Neuronal stem cell (in vitro differentiated cells): ENCODE measurements around the gene CAMKK2.
A peak's percentile ranks its signal among the peaks of the same experiment; 100 is the strongest.

Experiments
- DNase-seq: peaks from one replicate; pipeline ENCODE4 v3.0.0-alpha.2; 2013; ENCODE audit warnings: low spot score
- H2AFZ ChIP-seq: one replicate; pipeline ENCODE4 v1.6.1; 2013; ENCODE audit warnings: mild to moderate bottlenecking, low read length, inconsistent platforms
- H2AK5ac ChIP-seq: 2 replicates; pipeline ENCODE4 v1.6.1; 2013; ENCODE audit warnings: low read depth, mild to moderate bottlenecking, inconsistent platforms, low read length, moderate library complexity, mixed read lengths
- H2BK120ac ChIP-seq: 2 replicates; pipeline ENCODE4 v1.6.1; 2013; ENCODE audit warnings: low read depth, mild to moderate bottlenecking, inconsistent platforms, low read length, moderate library complexity, mixed read lengths
- H2BK12ac ChIP-seq: one replicate; pipeline ENCODE4 v1.6.1; 2013; ENCODE audit warnings: low read length, inconsistent platforms
- H2BK15ac ChIP-seq: 2 replicates; pipeline ENCODE4 v1.6.1; 2013; ENCODE audit warnings: mild to moderate bottlenecking, low read length, inconsistent platforms, mixed read lengths
- H2BK5ac ChIP-seq: one replicate; pipeline ENCODE4 v1.6.1; 2013; ENCODE audit warnings: inconsistent platforms, mild to moderate bottlenecking, low read length, moderate library complexity
- H3K14ac ChIP-seq: one replicate; pipeline ENCODE4 v1.6.1; 2013; ENCODE audit warnings: low read length, inconsistent platforms
- H3K18ac ChIP-seq: 2 replicates; pipeline ENCODE4 v1.6.1; 2013; ENCODE audit warnings: low read length, inconsistent platforms
- H3K23ac ChIP-seq: 2 replicates; pipeline ENCODE4 v1.6.1; 2013; ENCODE audit warnings: low read depth, mild to moderate bottlenecking, mixed read lengths, low read length, inconsistent platforms; ENCODE audit not compliant: poor library complexity
- H3K27ac ChIP-seq: replicated peaks from 3 replicates; pipeline ENCODE4 v1.5.1; 2013; ENCODE audit warnings: low read length, inconsistent platforms
- H3K27me3 ChIP-seq, 3 experiments: 2 replicates each; pipeline ENCODE4 v1.6.1; 2013; ENCODE audit warnings: low read length in 3 of 3, mild to moderate bottlenecking in 2 of 3, inconsistent platforms in 1 of 3, low read depth in 1 of 3, mixed read lengths in 1 of 3, moderate library complexity in 1 of 3; ENCODE audit not compliant: control insufficient read depth in 3 of 3, insufficient read depth in 3 of 3
- H3K36me3 ChIP-seq, 2 donors: replicated peaks in 1 of 2; 2 replicates each; pipeline ENCODE4 v1.6.1; 2013; ENCODE audit warnings: low read length in 2 of 2; ENCODE audit not compliant: control insufficient read depth in 2 of 2, insufficient read depth in 2 of 2
- H3K4ac ChIP-seq: 2 replicates; pipeline ENCODE4 v1.6.1; 2013; ENCODE audit warnings: inconsistent platforms, mild to moderate bottlenecking, low read length, moderate library complexity
- H3K4me1 ChIP-seq, 2 donors: 1 replicate in 1 of 2; 2 replicates in 1 of 2; pipeline ENCODE4 v1.6.1; 2013; ENCODE audit warnings: low read length in 2 of 2, low read depth in 1 of 2; ENCODE audit not compliant: control insufficient read depth in 2 of 2, insufficient read depth in 1 of 2
- H3K4me2 ChIP-seq: one replicate; pipeline ENCODE4 v1.6.1; 2013; ENCODE audit warnings: mild to moderate bottlenecking, low read length, inconsistent platforms; ENCODE audit not compliant: insufficient read depth, poor library complexity, severe bottlenecking
- H3K4me3 ChIP-seq, 2 donors: 2 replicates each; pipeline ENCODE4 v1.5.1; 2013; ENCODE audit warnings: low read length in 2 of 2, mild to moderate bottlenecking in 2 of 2, inconsistent platforms in 1 of 2, moderate library complexity in 1 of 2
- H3K79me1 ChIP-seq: one replicate; pipeline ENCODE4 v1.6.1; 2013; ENCODE audit warnings: low read depth, mild to moderate bottlenecking, inconsistent platforms, low read length, moderate library complexity
- H3K9ac ChIP-seq: one replicate; pipeline ENCODE4 v1.6.1; 2013; ENCODE audit warnings: mild to moderate bottlenecking, low read depth, low read length, inconsistent platforms; ENCODE audit not compliant: poor library complexity
- H3K9me3 ChIP-seq, 2 donors: replicated peaks in 1 of 2; 2 replicates each; pipeline versions ENCODE3 to v1.6.1; 2013; ENCODE audit warnings: low read length in 2 of 2, mild to moderate bottlenecking in 2 of 2, inconsistent platforms in 1 of 2, low read depth in 1 of 2, mixed read lengths in 1 of 2, moderate library complexity in 1 of 2; ENCODE audit not compliant: control insufficient read depth in 2 of 2, insufficient read depth in 1 of 2
- H4K8ac ChIP-seq: one replicate; pipeline ENCODE4 v1.6.1; 2013; ENCODE audit warnings: low read depth, mild to moderate bottlenecking, inconsistent platforms, low read length, moderate library complexity
- H4K91ac ChIP-seq: one replicate; pipeline ENCODE4 v1.6.1; 2013; ENCODE audit warnings: low read length, low read depth, mild to moderate bottlenecking, inconsistent platforms; ENCODE audit not compliant: poor library complexity
- WGBS, 2 donors: extraction: QIAGEN DNeasy Blood & Tissue Kit; methylation state at CpG; one replicate each; pipeline ENCODE4 v1.1.7; 2013; ENCODE audit warnings: missing lambda C conversion rate in 2 of 2, mixed read lengths in 1 of 2; ENCODE audit not compliant: insufficient read length in 2 of 2, insufficient replicate concordance in 1 of 2; ENCODE audit errors: extremely low coverage in 2 of 2; 5-methylcytosine and 5-hydroxymethylcytosine counted together

Gene CAMKK2

DNA sequence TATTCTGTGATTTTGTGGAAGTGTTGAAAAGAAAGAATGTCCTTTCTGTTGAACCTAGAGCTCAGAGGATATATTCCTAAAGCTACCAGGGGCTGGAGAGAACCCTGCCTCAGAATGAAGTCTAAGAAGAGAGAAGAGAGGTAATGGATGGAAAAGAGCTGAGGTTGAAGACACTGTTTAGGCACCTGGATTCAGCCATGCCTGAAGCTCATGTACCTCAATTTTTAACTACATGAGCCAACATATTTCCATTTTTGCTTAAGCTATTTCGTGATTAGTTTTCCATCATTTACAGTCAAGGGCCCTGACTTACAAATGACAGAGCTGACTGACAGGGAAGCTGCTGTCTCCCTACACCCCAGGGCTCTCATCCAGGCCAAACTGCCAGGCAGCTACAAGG lies 10.7 kb downstream of the CAMKK2 start:
- Histone ChIP-seq H4K8ac (no peak overlapping the region), H3K18ac (no peak overlapping the region), H2AK5ac (no peak overlapping the region), H2BK120ac (no peak overlapping the region), H4K91ac (no peak overlapping the region), H3K4me1 (peaks cover 0 to 4% of the 10 kb centered on the region in 2 donors), H3K9me3 (no peaks in the 10 kb centered on the region), H2BK15ac (no peak overlapping the region), H2BK5ac (no peak overlapping the region), H3K4me2 (no peak overlapping the region), H3K36me3 (peaks cover 5 to 12% of the 10 kb centered on the region in 2 donors), H2BK12ac (no peak overlapping the region), H3K23ac (no peak overlapping the region), H3K4ac (no peak overlapping the region), H2AFZ (no peak overlapping the region), H3K27me3 (no peaks in the 10 kb centered on the region), H3K79me1 (no peaks in the 10 kb centered on the region), H3K4me3 (no peak overlapping the region), H3K14ac (no peak overlapping the region), H3K9ac (no peak overlapping the region), H3K27ac (no peak overlapping the region)
- WGBS, 2 donors = no CpG with 5 or more reads among the region's 1 CpG
- DNase-seq = no peak

- no peak for DNase-seq
- H3K27ac ChIP-seq = no peak overlapping the region
Observed at GRCh38 chr12:121284551-121285390, 11.7 kb downstream of the CAMKK2 start.

GRCh38 chr12:121283841-121284240 lies 12.7 kb downstream of the CAMKK2 start:
- H3K79me1 ChIP-seq = no peaks in the 10 kb centered on the region
- no peak overlapping the region for H3K9ac ChIP-seq
- peaks cover 0 to 4% of the 10 kb centered on the region in 2 donors for H3K4me1 ChIP-seq
- H2BK120ac ChIP-seq = no peak overlapping the region
- peak overlapping the region; percentile 5 for H3K18ac ChIP-seq
- no peak overlapping the region for H3K27ac ChIP-seq
- no peak overlapping the region for H3K14ac ChIP-seq
- no peak overlapping the region for H2BK15ac ChIP-seq
- no peak overlapping the region for H3K23ac ChIP-seq
- H2AK5ac ChIP-seq = no peak overlapping the region
- no peak overlapping the region for H2BK5ac ChIP-seq
- H4K91ac ChIP-seq = no peak overlapping the region
- H4K8ac ChIP-seq = no peak overlapping the region
- H3K27me3 ChIP-seq = no peaks in the 10 kb centered on the region
- H3K4ac ChIP-seq = no peak overlapping the region
- peaks cover 5 to 9% of the 10 kb centered on the region in 2 donors for H3K36me3 ChIP-seq
- no peak for DNase-seq
- no peaks in the 10 kb centered on the region for H3K9me3 ChIP-seq
- no peak overlapping the region for H2BK12ac ChIP-seq
- WGBS, 2 donors = no CpG with 5 or more reads among the region's 6 CpGs
- H2AFZ ChIP-seq = no peak overlapping the region
- H3K4me3 ChIP-seq = peak overlapping the region in 1 of 2 donors; percentile 35
- no peak overlapping the region for H3K4me2 ChIP-seq

More at GRCh38 chr12:121284551-121285390, 11.7 kb downstream of the CAMKK2 start:
- H2BK5ac ChIP-seq = no peak overlapping the region
- no CpG with 5 or more reads among the region's 14 CpGs for WGBS, 2 donors
- no peaks in the 10 kb centered on the region for H3K9me3 ChIP-seq
- no peak overlapping the region for H3K4me3 ChIP-seq
- H3K4me2 ChIP-seq = no peak overlapping the region
- H3K27me3 ChIP-seq = no peaks in the 10 kb centered on the region
- no peak overlapping the region for H3K23ac ChIP-seq
- H3K18ac ChIP-seq = no peak overlapping the region
- H3K4ac ChIP-seq = no peak overlapping the region
- H3K14ac ChIP-seq = no peak overlapping the region
- no peak overlapping the region for H2AK5ac ChIP-seq
- H3K36me3 ChIP-seq = peaks cover 4 to 5% of the 10 kb centered on the region in 2 donors
- no peak overlapping the region for H2BK120ac ChIP-seq
- H2BK15ac ChIP-seq = no peak overlapping the region
- H3K9ac ChIP-seq = no peak overlapping the region
- H3K79me1 ChIP-seq = no peaks in the 10 kb centered on the region
- no peak overlapping the region for H4K8ac ChIP-seq
- no peak overlapping the region for H2AFZ ChIP-seq
- H3K4me1 ChIP-seq = peaks cover 0 to 4% of the 10 kb centered on the region in 2 donors
- no peak overlapping the region for H4K91ac ChIP-seq
- H2BK12ac ChIP-seq = no peak overlapping the region

GRCh38 chr12:121283388-121283787 lies 13.1 kb downstream of the CAMKK2 start:
- Histone ChIP-seq H3K79me1 (no peaks in the 10 kb centered on the region), H3K27ac (no peak overlapping the region), H3K4me2 (no peak overlapping the region), H3K4me1 (peaks cover 0 to 2% of the 10 kb centered on the region in 2 donors), H2AFZ (no peak overlapping the region), H2BK15ac (no peak overlapping the region), H2BK5ac (no peak overlapping the region), H2AK5ac (no peak overlapping the region), H2BK12ac (no peak overlapping the region), H2BK120ac (no peak overlapping the region), H3K36me3 (peaks cover 5 to 13% of the 10 kb centered on the region in 2 donors), H3K9me3 (no peaks in the 10 kb centered on the region), H4K8ac (no peak overlapping the region), H3K27me3 (no peaks in the 10 kb centered on the region), H3K9ac (no peak overlapping the region), H3K4me3 (no peak overlapping the region), H4K91ac (no peak overlapping the region), H3K4ac (no peak overlapping the region), H3K23ac (no peak overlapping the region), H3K18ac (no peak overlapping the region), H3K14ac (no peak overlapping the region)
- DNase-seq = no peak
- WGBS, 2 donors = no CpG with 5 or more reads among the region's 5 CpGs
